GM12892 (cell line): ENCODE data around the gene LRMDA.

Source experiments
- POLR2A ChIP-seq: IDR thresholded peaks from 2 replicates; pipeline ENCODE4 v1.6.1; 2011; ENCODE audit warnings: low read depth, low read length, control low read depth
- POLR2AphosphoS5 ChIP-seq: IDR thresholded peaks from 2 replicates; pipeline ENCODE4 v1.6.1; 2011; ENCODE audit warnings: low read depth, low read length, control low read depth
- TAF1 ChIP-seq: IDR thresholded peaks from 2 replicates; pipeline ENCODE4 v1.6.1; 2011; ENCODE audit warnings: low read depth, mild to moderate bottlenecking, control low read depth, low read length, borderline replicate concordance

GRCh38 chr10:75525067-75525466 is 93.6 kb downstream of the LRMDA start:
- TF ChIP-seq POLR2AphosphoS5 (no peak), TAF1 (no peak), POLR2A (no peak)
